OCI-LY1 (cell line): Measurements from ENCODE around the gene NOC3L.

Source experiments
- H2AFZ ChIP-seq: fragments of 200-600 bp; sonication (generic), shearing (Covaris generic); 2 replicates; pipeline ENCODE4 v1.6.0; 2014; ENCODE audit warnings: antibody characterized with exemption, mild to moderate bottlenecking, low read length
- H3F3A ChIP-seq: fragments of 200-600 bp; sonication (generic), shearing (Covaris generic); 2 replicates; pipeline ENCODE4 v1.6.0; 2014; ENCODE audit warnings: mild to moderate bottlenecking, antibody characterized with exemption, low read length, moderate library complexity; ENCODE audit not compliant: insufficient read depth
- H3K27ac ChIP-seq: fragments of 200-600 bp; sonication (generic); 2 replicates; pipeline ENCODE4 v1.5.1; 2014; ENCODE audit warnings: low read length, mixed run types, mild to moderate bottlenecking, low read depth; ENCODE audit not compliant: poor library complexity, severe bottlenecking
- H3K27me3 ChIP-seq: fragments of 200-600 bp; sonication (generic); 2 replicates; pipeline ENCODE4 v1.6.0; 2014; ENCODE audit warnings: antibody characterized with exemption, mild to moderate bottlenecking, low read length, moderate library complexity; ENCODE audit not compliant: insufficient read depth
- H3K36me3 ChIP-seq: fragments of 200-600 bp; sonication (generic); 2 replicates; pipeline ENCODE4 v1.6.1; 2014; ENCODE audit warnings: mild to moderate bottlenecking, antibody characterized with exemption, low read length, moderate library complexity, mixed read lengths; ENCODE audit not compliant: insufficient read depth
- H3K4me1 ChIP-seq: fragments of 200-600 bp; sonication (generic); 2 replicates; pipeline ENCODE4 v1.5.1; 2014; ENCODE audit warnings: mild to moderate bottlenecking, low read length, moderate library complexity; ENCODE audit not compliant: insufficient read depth, severe bottlenecking
- H3K4me2 ChIP-seq: fragments of 200-600 bp; sonication (generic), shearing (Covaris generic); 2 replicates; pipeline ENCODE4 v1.6.1; 2014; ENCODE audit warnings: low read length
- H3K4me3 ChIP-seq: fragments of 200-600 bp; sonication (generic); 2 replicates; pipeline ENCODE4 v1.5.1; 2014; ENCODE audit warnings: low read length, low read depth, mild to moderate bottlenecking, mixed read lengths; ENCODE audit not compliant: poor library complexity, severe bottlenecking
- H3K79me2 ChIP-seq: fragments of 200-600 bp; shearing (Covaris generic); 2 replicates; pipeline ENCODE4 v1.6.1; 2016; ENCODE audit warnings: mixed run types, low read length, mixed read lengths; ENCODE audit not compliant: insufficient read depth
- H3K9ac ChIP-seq: fragments of 200-600 bp; sonication (generic), shearing (Covaris generic); 2 replicates; pipeline ENCODE4 v1.6.1; 2014; ENCODE audit warnings: mild to moderate bottlenecking, low read length, mixed read lengths
- H3K9me2 ChIP-seq: fragments of 200-600 bp; sonication (generic), shearing (Covaris generic); 2 replicates; pipeline ENCODE4 v1.6.1; 2014; ENCODE audit warnings: low read depth, mild to moderate bottlenecking, low read length, mixed read lengths
- H3K9me3 ChIP-seq: fragments of 200-600 bp; shearing (Covaris generic); 2 replicates; pipeline ENCODE4 v1.6.1; 2014; ENCODE audit warnings: low read length, mixed read lengths
- H4K20me1 ChIP-seq: fragments of 200-600 bp; sonication (generic), shearing (Covaris generic); 2 replicates; pipeline ENCODE4 v1.6.0; 2016; ENCODE audit warnings: mild to moderate bottlenecking, low read length; ENCODE audit not compliant: insufficient read depth
- EZH2 ChIP-seq: fragments of 200-600 bp; sonication (generic), shearing (Covaris generic); IDR thresholded peaks from 2 replicates; pipeline ENCODE4 v1.8.0; 2017; ENCODE audit warnings: borderline replicate concordance, mixed run types, mild to moderate bottlenecking, antibody characterized with exemption, low read length, moderate library complexity, mixed read lengths
- TF ChIP-seq, protein P1 (sequence below): fragments of 200-600 bp; sonication (generic), shearing (Covaris generic); IDR thresholded peaks from 2 replicates; pipeline ENCODE4 v1.5.1; 2017; ENCODE audit warnings: mild to moderate bottlenecking, antibody characterized with exemption, low read length, moderate library complexity, mixed read lengths

Gene NOC3L

DNA sequence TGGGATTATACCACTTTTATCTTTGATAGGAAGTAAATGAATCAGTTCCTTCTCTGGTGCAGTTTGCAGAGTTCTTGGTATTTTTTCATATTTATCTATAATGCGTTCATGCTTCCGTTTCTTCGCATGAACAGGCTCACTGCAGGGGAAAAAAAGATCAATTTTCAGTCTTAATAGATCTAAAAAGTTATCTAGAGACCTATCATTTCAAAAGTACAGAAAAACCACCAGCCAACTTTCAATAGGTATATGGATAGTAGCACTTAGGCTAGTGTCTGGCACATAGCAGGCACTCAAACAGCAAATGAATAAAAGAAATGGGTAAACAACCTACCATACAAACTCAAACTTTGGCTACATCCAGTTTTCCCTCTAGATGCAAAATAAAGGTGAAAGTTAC, 5.5 kb downstream of the NOC3L start:
- no peak overlapping the region for H3K9ac ChIP-seq
- H3K9me2 ChIP-seq, result no peaks in the 10 kb centered on the region
- H3K27me3 ChIP-seq, result no peaks in the 10 kb centered on the region
- no peak overlapping the region for H3K4me3 ChIP-seq
- H3K4me1 ChIP-seq, result peaks cover 12% of the 10 kb centered on the region
- no peak overlapping the region for H3K27ac ChIP-seq
- no peak overlapping the region for H3K4me2 ChIP-seq
- H4K20me1 ChIP-seq, result no peaks in the 10 kb centered on the region
- TF ChIP-seq EZH2, result no peak
- TF ChIP-seq, protein P1, sequence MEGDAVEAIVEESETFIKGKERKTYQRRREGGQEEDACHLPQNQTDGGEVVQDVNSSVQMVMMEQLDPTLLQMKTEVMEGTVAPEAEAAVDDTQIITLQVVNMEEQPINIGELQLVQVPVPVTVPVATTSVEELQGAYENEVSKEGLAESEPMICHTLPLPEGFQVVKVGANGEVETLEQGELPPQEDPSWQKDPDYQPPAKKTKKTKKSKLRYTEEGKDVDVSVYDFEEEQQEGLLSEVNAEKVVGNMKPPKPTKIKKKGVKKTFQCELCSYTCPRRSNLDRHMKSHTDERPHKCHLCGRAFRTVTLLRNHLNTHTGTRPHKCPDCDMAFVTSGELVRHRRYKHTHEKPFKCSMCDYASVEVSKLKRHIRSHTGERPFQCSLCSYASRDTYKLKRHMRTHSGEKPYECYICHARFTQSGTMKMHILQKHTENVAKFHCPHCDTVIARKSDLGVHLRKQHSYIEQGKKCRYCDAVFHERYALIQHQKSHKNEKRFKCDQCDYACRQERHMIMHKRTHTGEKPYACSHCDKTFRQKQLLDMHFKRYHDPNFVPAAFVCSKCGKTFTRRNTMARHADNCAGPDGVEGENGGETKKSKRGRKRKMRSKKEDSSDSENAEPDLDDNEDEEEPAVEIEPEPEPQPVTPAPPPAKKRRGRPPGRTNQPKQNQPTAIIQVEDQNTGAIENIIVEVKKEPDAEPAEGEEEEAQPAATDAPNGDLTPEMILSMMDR, result no peak
- H3K79me2 ChIP-seq, result peaks cover 10% of the 10 kb centered on the region
- H3K36me3 ChIP-seq, result peaks cover 29% of the 10 kb centered on the region
- H3K9me3 ChIP-seq, result no peaks in the 10 kb centered on the region
- H3F3A ChIP-seq, result no peaks in the 10 kb centered on the region
- H2AFZ ChIP-seq, result no peak overlapping the region

DNA sequence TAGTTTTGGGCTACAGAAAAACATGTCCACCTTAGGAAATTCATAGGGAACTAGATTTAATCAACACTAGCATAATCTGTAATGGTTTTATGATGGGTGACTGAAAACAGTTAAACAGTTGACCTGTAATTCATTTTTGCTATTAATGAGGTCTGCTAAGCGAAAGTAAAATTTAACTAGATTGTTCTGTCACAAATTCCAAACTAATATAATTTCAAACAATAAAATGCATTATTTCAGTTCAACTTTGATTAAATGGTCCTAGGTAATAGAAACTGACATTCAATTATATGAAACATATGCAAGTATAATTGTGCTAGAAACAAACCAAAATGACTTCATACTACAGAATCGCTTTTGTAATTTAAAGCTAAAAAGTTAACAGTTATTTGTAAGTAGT, 6.9 kb downstream of the NOC3L start:
- Histone ChIP-seq H3K79me2 (no peaks in the 10 kb centered on the region), H3K9me3 (no peaks in the 10 kb centered on the region), H3K4me2 (no peak overlapping the region), H3K4me3 (no peak overlapping the region), H3F3A (no peaks in the 10 kb centered on the region), H3K4me1 (no peaks in the 10 kb centered on the region), H4K20me1 (no peaks in the 10 kb centered on the region), H3K27ac (no peak overlapping the region), H3K9me2 (no peaks in the 10 kb centered on the region), H2AFZ (no peak overlapping the region), H3K27me3 (no peaks in the 10 kb centered on the region), H3K36me3 (peaks cover 35% of the 10 kb centered on the region), H3K9ac (no peak overlapping the region)
- TF ChIP-seq, protein P1, result no peak
- TF ChIP-seq EZH2, result no peak

DNA sequence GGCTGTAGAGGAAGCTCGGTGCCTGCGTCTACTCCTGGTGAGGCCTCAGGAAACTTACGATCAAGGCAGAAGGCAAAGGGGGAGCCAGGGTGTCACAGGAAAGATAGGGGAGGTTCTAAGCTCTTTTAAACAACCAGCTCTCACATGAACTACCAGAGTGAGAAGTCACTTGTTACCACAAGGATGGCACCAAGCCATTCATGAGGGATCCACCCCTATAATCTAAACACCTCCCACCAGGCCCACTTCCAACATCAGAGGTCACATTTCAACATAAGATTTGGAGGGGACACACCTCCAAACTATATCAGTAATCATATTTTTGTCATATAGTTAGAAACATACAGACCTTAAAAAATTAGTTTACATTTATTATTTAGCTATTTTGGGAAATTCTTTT, 9.4 kb downstream of the NOC3L start:
- Histone ChIP-seq H3K9ac (no peak overlapping the region), H3F3A (no peaks in the 10 kb centered on the region), H3K27me3 (no peaks in the 10 kb centered on the region), H4K20me1 (no peaks in the 10 kb centered on the region), H3K9me3 (no peaks in the 10 kb centered on the region), H2AFZ (no peak overlapping the region), H3K9me2 (no peaks in the 10 kb centered on the region), H3K4me2 (no peak overlapping the region), H3K36me3 (peaks cover 39% of the 10 kb centered on the region), H3K4me1 (no peaks in the 10 kb centered on the region), H3K79me2 (no peaks in the 10 kb centered on the region), H3K27ac (no peak overlapping the region), H3K4me3 (no peak overlapping the region)
- TF ChIP-seq, protein P1, result no peak
- TF ChIP-seq EZH2, result no peak
